Small intestine (tissue), 7 donors: ENCODE results near the gene P2RX3. TPM values are rescaled to one million over a fixed set of nuclear protein-coding genes. Genes with fewer than 3 reads are reported as not detected.

Experiments used
- DNase-seq, 2 donors: peaks; one replicate each; pipeline versions ENCODE4 v3.0.0 to v3.0.0-alpha.2; 2013
- FAIRE-seq: peaks from 2 replicates; lab custom pipeline; 2012; peaks lifted over from hg19 to GRCh38; lab: Jason Lieb, UNC
- H3K27ac ChIP-seq, 3 donors: one replicate each; pipeline ENCODE4 v1.5.1; 2013; ENCODE audit warnings: low read length in 2 of 3, mild to moderate bottlenecking in 2 of 3, control low read depth in 1 of 3, inconsistent platforms in 1 of 3, low read depth in 1 of 3, moderate library complexity in 1 of 3
- H3K27me3 ChIP-seq, 3 donors: one replicate each; pipeline ENCODE4 v1.6.1; 2013; ENCODE audit warnings: low read length in 3 of 3, inconsistent platforms in 1 of 3; ENCODE audit not compliant: control insufficient read depth in 3 of 3, insufficient read depth in 3 of 3
- H3K36me3 ChIP-seq, 3 donors: one replicate each; pipeline ENCODE4 v1.6.1; 2013; ENCODE audit warnings: low read length in 3 of 3, inconsistent platforms in 1 of 3, low read depth in 1 of 3, mild to moderate bottlenecking in 1 of 3, moderate library complexity in 1 of 3; ENCODE audit not compliant: control insufficient read depth in 3 of 3, insufficient read depth in 2 of 3
- H3K4me1 ChIP-seq, 3 donors: one replicate each; pipeline ENCODE4 v1.6.1; 2013; ENCODE audit warnings: low read length in 2 of 3, inconsistent platforms in 1 of 3, low read depth in 1 of 3, mild to moderate bottlenecking in 1 of 3, moderate library complexity in 1 of 3; ENCODE audit not compliant: control insufficient read depth in 3 of 3, insufficient read depth in 2 of 3
- H3K4me3 ChIP-seq, 3 donors: one replicate each; pipeline ENCODE4 v1.5.1; 2013; ENCODE audit warnings: low read length in 3 of 3, control low read depth in 1 of 3, inconsistent platforms in 1 of 3, low read depth in 1 of 3, mild to moderate bottlenecking in 1 of 3, moderate library complexity in 1 of 3
- H3K9me3 ChIP-seq, 2 donors: one replicate each; pipeline ENCODE4 v1.6.1; 2013; ENCODE audit warnings: low read depth in 1 of 2, low read length in 1 of 2; ENCODE audit not compliant: control insufficient read depth in 2 of 2, insufficient read depth in 1 of 2
- WGBS, 3 donors: extraction: QIAGEN DNeasy Blood & Tissue Kit; methylation state at CpG; one replicate each; pipeline ENCODE4 v1.1.7; 2013; 5-methylcytosine and 5-hydroxymethylcytosine counted together
- polyA plus RNA-seq, 4 donors: library from polyadenylated mRNA; stranded (reverse) in 3 of 4; unstranded in 1 of 4; fragments of 200-250 nt in 3 of 4; fragments of 120-200 nt in 1 of 4; gene quantifications; one replicate each; pipeline versions ENCODE4 v1.2.1 to v1.2.3, GENCODE V29; 2013
- donor health status: healthy with polysubstance abuse.
- donor health status: control.
- donor health status: control.
- donor health status: Bipolar disorder and iron deficiency.
- donor health status: healthy.

P2RX3 gene
- polyA plus RNA-seq, 4 donors = 0.46 to 0.68 TPM; not detected in 2

DNA sequence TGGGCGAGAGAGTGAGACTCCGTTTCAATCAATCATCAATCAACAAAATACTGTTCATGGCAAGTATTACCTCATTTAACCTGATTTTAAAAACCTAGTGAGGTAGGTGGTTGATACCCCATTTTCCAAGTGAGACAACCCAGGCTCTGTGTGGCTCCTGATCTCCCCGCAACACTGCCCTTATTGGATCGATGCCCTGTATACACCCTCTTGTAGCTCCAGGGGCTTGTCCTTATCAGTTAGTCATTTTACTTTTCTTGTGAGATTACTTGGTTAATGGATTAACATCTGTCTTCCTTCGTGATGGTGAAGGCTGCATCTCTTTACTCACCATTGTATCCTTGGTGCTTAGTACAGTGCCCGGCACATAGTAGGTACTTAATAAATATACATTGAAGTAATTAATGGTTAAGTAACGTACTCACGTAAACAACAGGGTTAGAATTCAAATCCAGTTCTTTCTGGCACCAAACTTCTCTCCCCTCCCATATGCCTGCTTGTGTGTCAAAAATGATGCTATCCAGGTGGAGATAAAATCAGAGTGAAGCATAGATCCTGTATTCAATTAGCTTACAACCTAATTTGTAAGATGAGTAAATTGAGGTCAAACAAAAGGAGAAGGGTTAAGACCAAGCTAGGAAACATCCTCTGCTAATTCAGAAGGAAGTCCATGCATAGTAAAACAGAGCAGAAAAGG lies 54.1 kb downstream of the P2RX3 start:
- Histone ChIP-seq H3K36me3 (no peaks in the 10 kb centered on the region), H3K27me3 (peaks cover 0 to 14% (median 0%) of the 10 kb centered on the region in 3 donors), H3K27ac (no peak overlapping the region), H3K4me1 (no peaks in the 10 kb centered on the region), H3K9me3 (no peaks in the 10 kb centered on the region), H3K4me3 (no peak overlapping the region)
- FAIRE-seq = no peak
- 80 to 88% (median 82%) methylated on average over 8 of the region's 8 CpGs for WGBS, 3 donors
- no peak for DNase-seq

DNA sequence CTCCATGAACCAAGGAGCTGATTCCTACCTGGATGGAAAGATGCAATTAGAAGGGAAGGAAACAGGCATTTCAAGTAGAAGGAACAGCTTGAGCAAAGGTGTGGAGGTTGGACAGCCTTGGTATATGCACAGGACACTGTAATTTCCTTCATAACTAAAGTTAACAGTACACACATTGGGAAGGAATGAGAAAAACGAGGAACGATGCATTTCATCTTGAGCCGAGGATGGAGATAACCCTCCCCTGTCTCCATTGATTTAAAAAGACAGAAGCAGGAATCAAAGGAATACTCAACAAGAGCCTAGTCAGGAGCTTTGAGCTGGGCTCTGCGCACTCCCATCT lies 54.6 kb downstream of the P2RX3 start:
- H3K9me3 ChIP-seq = no peaks in the 10 kb centered on the region
- H3K4me1 ChIP-seq = no peaks in the 10 kb centered on the region
- FAIRE-seq (no peak), DNase-seq (no peak)
- peaks cover 0 to 14% (median 0%) of the 10 kb centered on the region in 3 donors for H3K27me3 ChIP-seq
- H3K36me3 ChIP-seq = no peaks in the 10 kb centered on the region
- H3K27ac ChIP-seq = no peak overlapping the region
- H3K4me3 ChIP-seq = no peak overlapping the region
- 79 to 83% (median 82%) methylated on average over 4 of the region's 4 CpGs for WGBS, 3 donors

DNA sequence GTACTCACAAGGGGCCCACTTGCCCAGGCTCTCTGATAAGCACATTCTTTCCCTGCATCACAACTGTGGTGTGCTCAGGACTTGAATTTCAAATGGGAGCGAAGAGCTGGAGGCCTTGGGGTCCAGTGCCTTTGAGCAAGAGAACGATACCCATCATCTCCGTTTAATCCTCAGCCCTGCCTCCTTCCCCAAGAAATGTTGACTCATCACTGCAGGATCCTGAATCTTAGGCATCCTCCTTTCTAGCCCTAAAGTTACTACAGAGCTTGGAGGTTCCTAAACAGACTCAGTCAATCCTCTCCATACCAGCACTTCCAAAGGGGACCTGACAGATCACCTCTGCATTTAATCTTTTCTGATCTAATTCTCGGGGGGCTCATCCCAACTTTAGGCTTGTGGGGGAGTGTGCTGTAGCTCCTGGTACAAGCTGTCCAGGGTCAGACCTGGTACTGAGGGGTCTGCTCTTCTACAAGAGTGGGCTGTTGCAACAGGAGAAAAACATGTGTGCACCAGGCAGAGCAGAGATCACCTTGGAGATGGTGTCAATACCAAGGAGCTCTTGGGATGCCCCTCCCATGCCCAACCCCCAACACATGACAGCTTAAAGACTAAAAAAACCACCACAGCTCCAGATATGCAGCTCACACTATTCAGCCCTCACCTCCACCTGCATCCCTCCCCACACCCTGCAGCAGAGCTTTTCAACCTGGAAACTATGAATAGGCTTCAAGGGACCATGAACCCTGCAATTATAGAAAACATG lies 56.2 kb downstream of the P2RX3 start:
- H3K27ac ChIP-seq = no peak overlapping the region
- no peaks in the 10 kb centered on the region for H3K36me3 ChIP-seq
- H3K9me3 ChIP-seq = no peaks in the 10 kb centered on the region
- FAIRE-seq (no peak), DNase-seq (no peak)
- H3K4me3 ChIP-seq = no peak overlapping the region
- H3K27me3 ChIP-seq = peaks cover 0 to 5% (median 0%) of the 10 kb centered on the region in 3 donors
- 72 to 78% (median 73%) methylated on average over 4 of the region's 4 CpGs for WGBS, 3 donors
- no peaks in the 10 kb centered on the region for H3K4me1 ChIP-seq

DNA sequence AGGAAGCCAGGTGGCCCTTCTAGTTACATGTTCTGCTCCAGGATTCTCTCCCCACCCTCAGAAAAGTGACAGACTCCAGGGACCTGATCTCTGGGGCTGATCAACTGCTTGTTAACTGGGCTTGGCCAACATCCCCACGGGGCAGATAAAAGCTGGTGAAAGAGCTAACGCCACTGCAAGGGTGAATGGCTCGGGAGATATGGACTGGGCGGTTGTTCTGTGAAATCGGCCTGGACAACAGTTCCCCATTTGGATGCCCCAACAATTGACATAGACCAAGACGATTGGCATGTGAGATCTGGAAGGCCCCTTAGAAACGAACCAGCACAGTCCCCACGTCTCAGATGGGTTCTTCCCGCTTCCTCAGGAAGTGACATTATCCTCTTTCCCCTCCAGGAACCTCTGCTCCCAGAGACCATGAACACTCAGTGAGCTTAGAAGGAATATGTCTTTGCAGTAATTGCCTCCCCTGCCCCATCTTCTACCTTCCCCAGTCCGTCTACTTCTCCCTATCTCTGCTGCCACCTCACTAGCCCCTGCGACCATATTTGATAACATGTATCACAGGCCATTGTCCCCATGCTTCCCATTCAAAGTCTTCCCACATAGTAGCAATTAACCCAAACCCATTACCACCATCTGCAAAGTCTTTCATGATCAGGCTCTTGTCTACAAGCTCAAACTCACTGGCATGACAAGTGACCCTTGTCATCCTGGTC lies 57.9 kb downstream of the P2RX3 start:
- no peaks in the 10 kb centered on the region for H3K4me1 ChIP-seq
- 81 to 84% (median 82%) methylated on average over 11 of the region's 11 CpGs for WGBS, 3 donors
- no peaks in the 10 kb centered on the region for H3K36me3 ChIP-seq
- no peak overlapping the region for H3K4me3 ChIP-seq
- no peaks in the 10 kb centered on the region for H3K9me3 ChIP-seq
- DNase-seq (no peak), FAIRE-seq (no peak)
- H3K27me3 ChIP-seq = no peaks in the 10 kb centered on the region
- no peak overlapping the region for H3K27ac ChIP-seq

DNA sequence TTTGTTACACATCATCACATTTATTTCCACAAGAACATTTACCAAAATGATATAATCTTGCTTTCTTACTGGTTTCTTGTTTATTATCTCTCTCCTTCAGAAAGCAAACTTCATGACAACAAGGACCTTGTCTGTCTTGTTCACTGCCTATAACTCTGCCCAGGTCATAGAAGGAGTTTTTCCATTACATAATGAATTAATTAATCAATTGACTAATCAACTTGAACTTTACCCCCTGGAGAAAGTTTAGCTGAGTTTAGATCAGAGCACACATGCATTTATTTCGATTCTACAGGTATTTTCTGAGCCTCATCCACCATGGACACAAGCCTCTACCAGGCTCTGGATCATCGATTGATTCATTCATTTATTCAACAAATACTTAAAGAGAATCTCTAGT lies 58.6 kb downstream of the P2RX3 start:
- 53 to 68% (median 54%) methylated on average over 2 of the region's 2 CpGs for WGBS, 3 donors
- Histone ChIP-seq H3K4me1 (no peaks in the 10 kb centered on the region), H3K36me3 (no peaks in the 10 kb centered on the region), H3K27ac (no peak overlapping the region), H3K4me3 (no peak overlapping the region), H3K9me3 (no peaks in the 10 kb centered on the region), H3K27me3 (no peaks in the 10 kb centered on the region)
- no peak for DNase-seq
- no peak for FAIRE-seq

DNA sequence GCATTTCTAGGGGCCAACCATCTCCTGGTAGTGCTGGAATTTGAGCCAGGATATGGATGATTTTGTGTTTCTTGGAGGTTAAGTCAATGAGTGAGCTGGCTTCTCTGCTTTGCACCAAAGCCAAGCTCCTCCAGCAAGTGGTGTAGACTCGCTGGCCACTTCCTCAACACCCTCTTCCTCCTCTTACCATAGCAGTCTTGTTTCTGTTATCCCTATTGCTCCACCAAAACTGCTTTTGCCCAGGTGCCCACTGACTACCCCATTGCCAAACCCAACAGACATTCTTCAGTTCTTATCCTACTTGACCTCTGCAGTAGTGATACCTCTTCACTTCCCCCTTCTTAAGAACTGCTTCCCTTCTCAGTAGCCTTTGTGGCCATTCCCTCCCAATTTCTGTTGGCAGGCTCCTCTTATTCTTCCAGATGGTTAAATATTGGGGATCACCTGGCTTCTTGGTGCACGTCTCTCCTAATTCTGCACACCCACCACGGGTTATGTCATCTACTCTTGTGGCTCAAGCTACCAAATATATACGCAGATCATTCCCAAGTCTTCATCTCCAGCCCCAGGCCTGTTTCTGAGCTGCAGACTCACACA lies 59.3 kb downstream of the P2RX3 start:
- Histone ChIP-seq H3K27ac (no peak overlapping the region), H3K36me3 (no peaks in the 10 kb centered on the region), H3K4me1 (no peaks in the 10 kb centered on the region), H3K27me3 (no peaks in the 10 kb centered on the region), H3K4me3 (no peak overlapping the region), H3K9me3 (no peaks in the 10 kb centered on the region)
- DNase-seq (no peak), FAIRE-seq (no peak)
- 78 to 83% (median 79%) methylated on average over 4 of the region's 4 CpGs for WGBS, 3 donors

DNA sequence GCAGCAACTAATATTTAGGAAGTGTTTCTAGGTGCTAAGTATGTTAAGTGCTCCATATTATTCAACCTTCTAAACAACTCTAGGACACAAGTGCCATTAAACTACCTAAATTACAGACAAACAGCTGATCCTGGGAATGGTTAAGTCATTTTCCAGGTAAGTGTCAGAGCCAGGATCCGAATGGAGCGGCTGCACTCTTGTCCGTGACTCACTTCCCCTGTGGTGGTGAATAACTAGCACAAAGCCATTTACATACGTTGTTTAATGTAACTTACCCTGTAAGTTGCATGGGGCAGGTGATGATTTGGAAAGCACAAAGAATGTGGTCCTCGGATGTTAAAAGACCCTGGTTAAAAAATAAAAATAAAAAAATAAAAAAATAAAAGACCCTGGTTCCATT lies 61.1 kb downstream of the P2RX3 start:
- 80 to 87% (median 83%) methylated on average over 5 of the region's 5 CpGs for WGBS, 3 donors
- no peak for DNase-seq
- no peaks in the 10 kb centered on the region for H3K4me1 ChIP-seq
- FAIRE-seq = no peak
- H3K27ac ChIP-seq = no peak overlapping the region
- H3K36me3 ChIP-seq = no peaks in the 10 kb centered on the region
- H3K9me3 ChIP-seq = no peaks in the 10 kb centered on the region
- H3K4me3 ChIP-seq = no peak overlapping the region
- H3K27me3 ChIP-seq = no peaks in the 10 kb centered on the region

DNA sequence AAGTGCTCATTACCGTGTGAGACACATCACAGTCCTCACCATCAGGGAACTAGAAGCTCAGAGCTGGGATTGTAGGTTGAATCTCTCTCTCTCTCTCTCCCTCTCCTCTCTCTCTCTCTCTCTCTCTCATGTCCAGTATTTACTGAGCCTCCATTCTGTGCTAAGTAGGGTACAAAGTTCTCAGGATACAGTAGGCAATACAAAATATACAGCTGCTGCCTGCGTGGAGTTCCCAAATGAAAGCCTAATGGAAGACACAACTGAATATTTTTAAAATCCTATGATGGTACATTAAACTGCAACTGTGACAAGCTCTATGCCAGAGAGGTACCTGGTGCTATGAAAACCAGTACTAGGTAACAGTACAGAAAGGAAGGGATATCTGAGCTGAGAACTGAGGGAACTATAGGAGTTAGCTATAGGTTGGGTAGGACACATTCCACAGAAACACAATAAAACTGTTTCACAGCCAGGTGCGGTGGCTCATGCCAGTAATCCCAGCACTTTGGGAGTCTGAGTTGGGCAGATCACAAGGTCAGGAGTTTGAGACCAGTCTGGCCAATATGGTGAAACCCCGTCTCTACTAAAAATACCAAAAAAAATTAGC lies 61.9 kb downstream of the P2RX3 start:
- DNase-seq (peak; percentile 1 to 58), FAIRE-seq (no peak)
- no peak overlapping the region for H3K4me3 ChIP-seq
- no peaks in the 10 kb centered on the region for H3K4me1 ChIP-seq
- H3K9me3 ChIP-seq = no peaks in the 10 kb centered on the region
- WGBS, 3 donors = 35 to 72% (median 47%) methylated on average over 4 of the region's 4 CpGs
- H3K36me3 ChIP-seq = no peaks in the 10 kb centered on the region
- no peaks in the 10 kb centered on the region for H3K27me3 ChIP-seq
- no peak overlapping the region for H3K27ac ChIP-seq
